Articular chondrocyte of knee joint (primary cell): ENCODE data around the gene ORMDL1. TPM values are rescaled to one million over a fixed set of nuclear protein-coding genes. Genes with fewer than 3 reads are reported as not detected.

Experiments used
- total RNA-seq: library from RNA; depleted of rRNA; stranded (reverse); fragments of >200 nt; gene quantifications from 2 replicates; pipeline ENCODE4 v1.2.3, GENCODE V29; 2012

ORMDL1 gene
- 60.8 and 62.0 TPM in 2 replicates for total RNA-seq

DNA sequence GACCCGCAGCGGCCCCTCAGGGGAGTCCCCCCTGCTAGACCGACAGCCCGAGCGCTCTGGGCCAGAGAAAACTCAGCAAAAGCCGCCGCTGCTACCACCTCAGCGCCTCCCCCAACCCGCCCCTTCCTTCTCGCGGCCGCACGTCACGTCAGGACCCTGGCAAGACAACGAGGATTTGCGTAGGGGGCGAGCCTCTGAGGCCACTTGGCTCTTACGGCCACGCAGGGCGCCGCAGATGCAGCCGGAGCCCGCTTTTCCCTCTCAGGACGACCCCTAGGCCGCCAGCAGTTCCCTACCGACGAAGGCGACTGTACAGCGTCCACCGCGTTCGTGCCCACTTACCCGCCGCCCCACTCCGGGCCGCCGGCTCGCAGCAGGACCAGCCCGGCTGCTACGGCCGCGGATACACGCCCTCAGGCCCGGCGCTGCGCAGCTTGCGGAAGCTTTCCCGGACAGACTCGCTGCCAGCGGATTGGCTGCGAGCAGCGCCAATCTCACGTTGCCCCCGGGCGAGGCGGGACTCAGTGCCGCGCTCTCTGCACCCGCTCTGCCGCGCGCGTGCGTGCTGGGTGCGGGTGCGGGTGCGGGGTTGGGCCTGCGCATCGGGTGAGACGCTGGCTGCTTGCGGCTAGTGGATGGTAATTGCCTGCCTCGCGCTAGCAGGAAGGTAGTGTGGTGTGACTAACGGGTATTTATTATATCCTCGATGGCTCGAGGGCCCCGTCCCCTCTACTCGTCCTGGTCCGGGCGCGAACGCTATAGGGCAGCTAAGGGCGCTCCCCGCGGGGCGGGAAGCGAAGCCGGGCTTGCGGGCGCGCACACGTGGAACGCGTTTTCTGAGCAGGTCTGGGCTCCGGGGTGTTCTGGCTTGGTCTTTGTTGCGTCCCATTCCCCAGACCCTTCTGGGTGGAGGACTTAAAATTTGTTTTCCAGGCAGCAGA, at the start of gene ORMDL1, which contains the start of gene PMS1:
TSS of gene ORMDL1 (minus strand) at position 413 of the 941 bp plus-strand sequence. CDS start 1,744 bp downstream, outside the sequence.
TSS of gene PMS1 (plus strand) at position 524 of the 941 bp plus-strand sequence. CDS start 7,360 bp downstream, outside the sequence.

DNA sequence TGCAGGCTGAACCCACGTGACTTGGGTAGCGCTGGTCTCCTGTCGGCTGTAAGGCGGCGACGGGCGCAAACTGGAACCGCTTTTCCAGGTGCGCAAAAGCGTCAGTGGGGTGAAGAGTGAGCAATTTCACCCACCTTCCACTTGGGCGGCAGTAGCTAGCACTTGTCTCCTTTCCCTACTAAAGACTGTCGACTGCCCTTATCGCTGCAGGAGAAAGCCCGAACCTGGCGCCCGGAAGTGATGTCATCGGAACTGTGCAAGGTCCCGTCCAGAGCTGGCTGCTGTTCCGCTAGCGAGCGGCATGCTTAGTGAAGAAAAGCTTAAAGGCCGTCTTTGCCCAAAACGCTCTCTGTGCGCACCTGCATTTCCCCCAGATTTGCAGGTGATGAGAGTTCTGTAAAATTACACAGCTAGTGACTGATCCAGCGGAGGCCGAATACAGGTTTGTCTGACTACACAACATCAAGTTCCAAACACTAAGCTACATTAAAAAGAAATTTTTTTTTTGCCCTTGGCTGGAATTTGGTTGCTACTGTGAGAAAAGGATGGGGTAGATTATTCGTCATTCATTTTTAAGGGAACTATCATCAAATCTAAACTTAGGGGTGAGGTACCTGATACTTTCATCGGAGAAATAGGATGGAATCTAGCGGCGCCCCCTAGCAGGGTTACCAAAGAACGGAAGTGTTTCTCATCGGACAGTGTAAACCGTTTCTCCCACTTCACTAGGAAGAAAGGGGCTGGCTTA, 21.4 kb downstream of the ORMDL1 start, which contains the start of gene OSGEPL1:
TSS of gene OSGEPL1 (minus strand) at position 242 of the 748 bp plus-strand sequence. CDS start 1,152 bp downstream, outside the sequence.

Other genes starting within 250 kb of the ORMDL1 start
- gene SLC40A1, start 203.6 kb downstream of the ORMDL1 start, total RNA-seq: 21.6 and 25.7 TPM in 2 replicates
- 72.4 TPM in 2 replicates for gene ASNSD1, start 122.9 kb downstream of the ORMDL1 start, total RNA-seq
- 18.7 and 26.8 TPM in 2 replicates for gene ANKAR, start 109.7 kb downstream of the ORMDL1 start, total RNA-seq
- gene OSGEPL1, start 21.5 kb downstream of the ORMDL1 start, total RNA-seq: 7.8 TPM in 2 replicates
- gene PMS1, start 111 bp upstream of the ORMDL1 start, total RNA-seq: 23.9 and 31.3 TPM in 2 replicates